ENCODE measurements around the gene ELF2. TPM values are rescaled to one million over a fixed set of nuclear protein-coding genes. Genes with fewer than 3 reads are reported as not detected.
"Not testable (repeated sequence)": the region's sequence is repeated elsewhere in the genome, so short reads cannot be mapped to it uniquely, and the experiment has no call there.

Gene ELF2
- total RNA-seq, 2 donors from 2014 or later = 39.7 to 46.2 TPM

DNA sequence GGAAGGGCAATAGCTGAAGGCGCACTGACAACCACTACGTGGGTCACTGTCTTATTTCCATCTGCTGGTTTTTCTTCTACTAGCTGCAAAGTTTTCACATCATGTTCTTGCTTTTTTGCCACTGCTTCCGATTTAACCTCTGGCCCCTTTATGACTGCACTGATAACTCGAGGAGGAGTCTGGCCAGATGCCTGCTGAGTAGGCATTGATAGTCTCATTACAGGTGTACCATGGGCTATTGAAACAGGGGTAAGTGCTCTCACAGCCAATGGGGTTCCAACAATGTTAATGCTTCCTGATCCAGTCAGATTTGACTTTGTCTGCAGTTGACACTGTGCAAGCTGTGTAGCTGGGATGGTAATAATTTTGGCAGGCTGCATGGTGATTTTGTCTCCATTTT lies 118.0 kb downstream of the ELF2 start:
- Mint-ChIP-seq H3K36me3 (peaks cover 24% of the 10 kb centered on the region), H3K4me1 (ENCODE audit: low read depth in 2 of 2) (peaks cover 20 to 21% of the 10 kb centered on the region in 2 donors)
- H3K9me3 Mint-ChIP-seq; H3K27ac Mint-ChIP-seq; DNase-seq (ENCODE audit: low spot score); H3K27me3 Mint-ChIP-seq; ATAC-seq; H3K4me3 Mint-ChIP-seq: not testable (repeated sequence)

DNA sequence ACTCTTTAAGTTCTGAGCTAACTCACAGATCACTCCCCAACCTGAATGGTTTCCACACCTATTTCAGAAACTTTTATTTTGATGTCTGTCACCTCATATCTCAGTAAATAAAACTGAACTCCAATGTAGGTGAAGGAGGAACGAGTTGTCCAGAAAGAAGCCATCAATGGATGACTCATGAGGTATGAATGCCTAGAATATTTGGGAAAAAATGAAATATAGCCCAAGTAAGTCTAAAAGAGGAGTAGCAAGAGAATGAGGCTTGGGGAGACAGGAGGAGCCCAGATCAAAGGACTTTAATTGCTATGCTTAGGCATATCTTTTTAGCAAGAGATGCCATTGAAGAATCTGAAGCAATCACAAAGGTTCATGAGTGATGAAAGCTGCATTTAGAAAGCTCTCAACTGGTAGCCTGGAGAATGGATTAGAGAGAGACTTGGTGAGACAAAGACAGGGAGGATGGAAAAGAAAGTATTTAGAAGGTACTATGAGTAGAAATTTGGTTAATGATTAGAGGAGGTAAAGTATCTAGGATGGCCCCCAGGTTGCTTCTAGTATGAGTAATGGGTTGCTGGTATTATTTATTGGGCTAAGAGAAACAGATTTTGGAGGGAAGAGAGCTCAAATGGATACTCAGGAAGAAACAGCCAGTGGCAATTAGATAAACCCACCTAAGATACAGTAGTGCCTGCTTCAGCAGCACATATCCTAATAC lies 122.1 kb downstream of the ELF2 start:
- H3K36me3 Mint-ChIP-seq = peaks cover 24% of the 10 kb centered on the region
- peaks cover 20 to 24% of the 10 kb centered on the region in 2 donors for H3K4me1 Mint-ChIP-seq (ENCODE audit: low read depth in 2 of 2)
- no peak overlapping the region for H3K4me3 Mint-ChIP-seq

DNA sequence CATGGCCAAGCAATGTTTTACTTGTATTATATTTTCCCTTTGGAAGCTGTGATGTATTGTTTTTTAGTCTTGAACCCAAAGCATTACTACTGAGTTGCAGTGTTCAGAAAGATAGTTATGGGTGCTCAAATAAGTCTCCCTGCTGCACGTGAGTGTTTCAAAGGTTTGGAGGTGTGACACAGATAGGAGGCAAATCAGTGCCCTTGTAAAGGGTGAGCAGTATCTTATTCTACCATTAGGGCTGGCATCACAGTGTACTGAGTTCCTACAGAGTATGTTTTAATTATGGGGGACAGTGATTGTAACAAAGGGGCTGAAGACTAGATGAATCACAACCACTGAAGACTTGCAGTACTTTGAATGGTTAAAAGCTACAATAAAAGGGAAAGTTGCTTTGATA lies 123.1 kb downstream of the ELF2 start:
- Mint-ChIP-seq H3K27me3 (no peaks in the 10 kb centered on the region), H3K36me3 (peaks cover 18% of the 10 kb centered on the region), H3K4me1 (ENCODE audit: low read depth in 2 of 2) (peaks cover 20 to 25% of the 10 kb centered on the region in 2 donors), H3K9me3 (no peaks in the 10 kb centered on the region), H3K4me3 (no peak overlapping the region), H3K27ac (no peak overlapping the region)
- DNase-seq (ENCODE audit: low spot score) = no peak
- ATAC-seq = no peak

More for the DNA sequence above, 122.1 kb downstream of the ELF2 start:
- ATAC-seq (no peak), DNase-seq (ENCODE audit: low spot score) (no peak)
- Mint-ChIP-seq H3K27ac (peak overlapping the region; percentile 1 to 9), H3K27me3 (no peaks in the 10 kb centered on the region), H3K9me3 (no peaks in the 10 kb centered on the region)

DNA sequence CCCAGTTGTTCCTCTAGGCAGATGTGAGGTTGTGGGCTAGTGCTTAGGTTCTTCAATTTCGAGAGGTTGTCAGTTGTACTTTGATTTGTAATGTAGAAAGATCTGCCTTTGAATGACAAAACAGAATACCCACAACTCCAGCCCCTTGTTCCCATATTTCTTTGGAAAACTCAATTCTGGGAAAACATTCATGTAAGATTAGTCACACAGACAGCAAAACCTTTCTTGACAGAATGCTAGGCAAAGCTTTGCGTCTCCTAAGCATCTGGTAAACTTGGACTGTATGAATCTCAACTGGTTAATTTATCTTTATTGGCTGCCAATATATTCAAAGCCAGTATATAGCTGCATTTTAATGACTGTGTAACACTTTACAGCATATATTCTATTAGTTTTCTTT lies 126.6 kb downstream of the ELF2 start:
- Mint-ChIP-seq H3K9me3 (no peaks in the 10 kb centered on the region), H3K36me3 (peaks cover 14% of the 10 kb centered on the region), H3K4me1 (ENCODE audit: low read depth in 2 of 2) (peaks cover 12 to 24% of the 10 kb centered on the region in 2 donors), H3K27me3 (no peaks in the 10 kb centered on the region), H3K4me3 (no peak overlapping the region), H3K27ac (no peak overlapping the region)
- DNase-seq (ENCODE audit: low spot score) = no peak
- ATAC-seq = no peak

DNA sequence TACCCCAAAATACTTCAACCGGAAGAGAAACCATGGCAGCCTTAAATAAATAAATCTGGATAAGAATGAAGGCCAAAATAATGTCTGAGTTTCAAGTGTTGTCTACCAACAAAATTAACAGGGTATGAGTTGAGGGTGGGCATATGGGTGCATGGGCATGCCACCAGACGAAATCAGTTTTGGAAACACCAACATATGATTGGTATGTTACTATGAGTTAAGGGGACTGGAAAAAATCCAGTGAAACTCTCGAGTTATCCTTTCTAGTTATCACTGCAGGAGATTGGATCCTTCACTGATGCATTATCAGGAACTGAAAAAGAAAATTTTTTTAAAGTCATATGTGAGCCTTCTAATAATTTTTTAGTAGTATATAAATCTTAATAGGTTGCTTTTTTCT lies 129.0 kb downstream of the ELF2 start:
- Mint-ChIP-seq H3K36me3 (peaks cover 4% of the 10 kb centered on the region), H3K4me1 (ENCODE audit: low read depth in 2 of 2) (peaks cover 0 to 9% of the 10 kb centered on the region in 2 donors), H3K27me3 (no peaks in the 10 kb centered on the region), H3K9me3 (no peaks in the 10 kb centered on the region), H3K27ac (peak overlapping the region in 1 of 2 donors; percentile 57), H3K4me3 (no peak overlapping the region)
- no peak for ATAC-seq
- DNase-seq (ENCODE audit: low spot score) = no peak

DNA sequence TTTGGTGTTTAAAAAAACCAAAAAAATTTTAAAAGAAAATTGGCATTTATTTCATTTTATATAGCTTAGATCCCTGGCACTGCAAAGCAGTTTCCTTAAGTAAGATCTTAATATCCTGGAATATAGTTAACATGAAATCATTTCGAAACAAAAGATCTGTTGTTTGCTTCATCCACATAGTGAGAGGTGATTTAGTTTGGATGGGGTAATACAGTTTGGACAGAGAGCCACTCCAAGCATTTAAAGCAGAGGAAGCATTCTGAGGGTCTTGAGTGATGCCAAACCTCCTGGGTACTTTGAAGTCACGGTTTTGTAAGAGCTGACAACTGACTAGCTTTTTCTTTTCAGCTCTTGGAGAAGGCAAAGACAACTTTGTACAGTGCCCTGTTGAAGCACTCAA lies 132.7 kb downstream of the ELF2 start:
- no peak overlapping the region for H3K4me3 Mint-ChIP-seq
- H3K27me3 Mint-ChIP-seq = no peaks in the 10 kb centered on the region
- H3K36me3 Mint-ChIP-seq = peaks cover 4% of the 10 kb centered on the region
- ATAC-seq = no peak
- no peak for DNase-seq (ENCODE audit: low spot score)
- H3K27ac Mint-ChIP-seq = peak overlapping the region in 1 of 2 donors; percentile 5
- H3K9me3 Mint-ChIP-seq = no peaks in the 10 kb centered on the region
- peaks cover 0 to 14% of the 10 kb centered on the region in 2 donors for H3K4me1 Mint-ChIP-seq (ENCODE audit: low read depth in 2 of 2)

DNA sequence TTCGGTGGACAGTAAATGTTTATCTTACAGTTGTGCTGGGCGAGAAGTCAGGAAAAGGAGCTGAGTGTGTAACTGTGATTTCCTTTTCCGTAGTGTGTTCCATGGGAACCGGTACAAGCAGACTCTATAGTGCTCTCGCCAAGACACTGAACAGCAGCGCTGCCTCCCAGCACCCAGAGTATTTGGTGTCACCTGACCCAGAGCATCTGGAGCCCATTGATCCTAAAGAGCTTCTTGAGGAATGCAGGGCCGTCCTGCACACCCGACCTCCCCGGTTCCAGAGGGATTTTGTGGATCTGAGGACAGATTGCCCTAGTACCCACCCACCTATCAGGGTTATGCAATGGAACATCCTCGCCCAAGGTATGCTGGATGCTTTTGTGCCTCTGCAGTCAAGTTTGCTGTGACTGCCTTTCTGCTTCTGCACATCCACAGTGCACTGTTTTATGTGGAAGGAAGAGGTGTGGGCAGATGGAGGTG lies 134.0 kb downstream of the ELF2 start:
- H3K9me3 Mint-ChIP-seq = no peaks in the 10 kb centered on the region
- no peak overlapping the region for H3K4me3 Mint-ChIP-seq
- no peaks in the 10 kb centered on the region for H3K27me3 Mint-ChIP-seq
- no peak overlapping the region for H3K27ac Mint-ChIP-seq
- peaks cover 4% of the 10 kb centered on the region for H3K36me3 Mint-ChIP-seq
- ATAC-seq = no peak
- DNase-seq (ENCODE audit: low spot score) = no peak
- H3K4me1 Mint-ChIP-seq (ENCODE audit: low read depth in 2 of 2) = peaks cover 0 to 10% of the 10 kb centered on the region in 2 donors

DNA sequence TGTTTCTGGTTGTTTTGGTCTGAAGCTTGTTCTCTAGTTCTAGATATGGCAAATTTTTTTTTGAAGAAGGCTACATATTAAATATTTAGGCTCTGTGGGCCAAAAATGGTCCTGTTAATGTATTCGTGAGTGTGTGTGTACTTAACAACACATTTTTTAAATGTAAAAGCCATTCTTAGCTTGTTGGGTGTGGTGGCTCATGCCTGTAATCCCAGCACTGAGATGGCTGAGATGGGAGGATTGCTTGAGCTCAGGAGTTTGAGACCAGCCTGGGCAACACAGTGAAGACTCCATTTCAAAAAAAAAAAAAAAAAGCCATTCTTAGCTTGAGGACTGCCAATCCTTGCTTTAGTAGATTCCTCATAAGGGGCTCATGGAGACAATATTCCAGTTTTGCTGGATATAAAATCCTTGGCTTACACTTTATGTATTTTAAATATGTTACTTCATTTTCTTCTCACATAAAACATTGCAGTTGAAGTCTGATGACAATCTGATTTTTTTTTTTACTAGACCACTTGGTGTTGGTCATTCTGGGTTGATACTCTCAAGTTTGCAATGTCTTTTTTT lies 138.1 kb downstream of the ELF2 start:
- Mint-ChIP-seq H3K4me3 (no peak overlapping the region), H3K9me3 (no peaks in the 10 kb centered on the region), H3K36me3 (no peaks in the 10 kb centered on the region), H3K27me3 (no peaks in the 10 kb centered on the region), H3K4me1 (ENCODE audit: low read depth in 2 of 2) (peaks cover 15 to 23% of the 10 kb centered on the region in 2 donors), H3K27ac (no peak overlapping the region)
- ATAC-seq (no peak), DNase-seq (ENCODE audit: low spot score) (no peak)

DNA sequence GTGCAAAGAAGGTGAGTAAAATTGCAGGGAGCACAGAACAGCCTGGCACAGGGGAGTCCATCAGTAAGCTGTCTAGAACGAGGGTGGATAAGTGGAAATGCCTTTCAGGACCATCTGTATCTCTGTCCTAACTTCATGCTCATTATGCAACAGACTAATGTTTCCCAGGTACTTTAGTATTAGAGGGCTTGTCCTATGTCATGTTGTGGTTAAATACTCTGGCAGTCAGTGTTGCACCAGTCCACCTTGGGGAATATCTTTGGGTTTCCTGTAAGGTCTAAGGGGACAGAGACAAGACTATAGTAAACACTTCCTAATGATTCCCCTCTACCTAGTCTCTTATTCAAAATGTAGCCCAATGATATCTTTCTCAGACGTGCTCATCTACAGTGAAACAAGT lies 140.1 kb downstream of the ELF2 start:
- no peak overlapping the region for H3K27ac Mint-ChIP-seq
- H3K9me3 Mint-ChIP-seq = no peaks in the 10 kb centered on the region
- H3K27me3 Mint-ChIP-seq = no peaks in the 10 kb centered on the region
- peaks cover 15 to 23% of the 10 kb centered on the region in 2 donors for H3K4me1 Mint-ChIP-seq (ENCODE audit: low read depth in 2 of 2)
- ATAC-seq = no peak
- no peaks in the 10 kb centered on the region for H3K36me3 Mint-ChIP-seq
- H3K4me3 Mint-ChIP-seq = no peak overlapping the region
- DNase-seq (ENCODE audit: low spot score) = no peak

DNA sequence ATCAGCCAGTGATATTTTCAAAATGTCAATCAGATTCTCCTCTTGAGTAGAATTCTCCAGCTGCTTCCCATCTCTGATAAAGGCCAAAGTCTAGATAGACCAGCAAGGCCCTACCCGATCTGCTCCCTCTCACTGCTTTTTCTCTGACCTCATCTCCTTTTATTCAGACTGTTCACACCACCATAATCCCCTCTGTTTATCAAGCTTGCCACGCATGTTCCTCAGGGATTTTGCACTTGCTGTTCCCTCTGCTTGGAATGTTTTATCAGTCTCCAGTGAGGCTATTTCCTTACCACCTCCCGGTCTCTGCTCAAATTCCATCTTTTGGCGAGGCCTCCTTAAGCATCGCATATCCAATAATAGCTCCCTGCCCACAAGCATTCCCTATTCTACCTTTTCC lies 141.4 kb downstream of the ELF2 start:
- no peak for DNase-seq (ENCODE audit: low spot score)
- no peak for ATAC-seq
- Mint-ChIP-seq H3K4me1 (ENCODE audit: low read depth in 2 of 2) (peaks cover 19 to 20% of the 10 kb centered on the region in 2 donors), H3K27ac (no peak overlapping the region), H3K4me3 (no peak overlapping the region), H3K36me3 (no peaks in the 10 kb centered on the region), H3K27me3 (no peaks in the 10 kb centered on the region), H3K9me3 (no peaks in the 10 kb centered on the region)

DNA sequence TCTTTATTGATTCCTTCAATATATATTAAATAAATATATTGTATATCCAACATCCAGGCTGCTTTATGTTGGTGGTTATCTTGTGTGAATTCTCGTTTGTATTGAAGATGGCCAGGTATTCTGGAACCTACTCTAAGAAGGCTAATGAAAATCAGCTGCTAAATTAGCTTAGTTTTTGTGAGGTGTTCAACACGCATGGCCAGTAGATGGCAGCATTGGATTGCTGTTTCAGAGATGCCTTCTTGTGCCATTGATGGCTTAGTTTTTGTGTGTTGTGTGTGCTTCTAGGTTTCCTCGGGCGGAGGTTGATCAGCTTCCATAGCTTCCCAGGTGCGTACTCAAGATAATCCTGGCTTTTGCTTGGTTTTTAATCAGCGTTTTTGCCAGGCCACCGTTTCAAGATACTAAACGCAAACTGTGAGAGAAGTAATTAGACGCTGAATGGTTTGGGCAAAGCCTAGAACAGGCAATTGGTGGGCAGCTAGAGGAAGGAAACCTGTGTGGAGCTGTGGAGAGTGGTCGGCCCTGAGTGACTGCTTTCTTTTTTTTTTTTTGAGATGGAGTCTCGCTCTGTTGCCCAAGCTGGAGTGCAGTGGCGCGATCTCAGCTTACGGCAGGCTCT lies 146.3 kb downstream of the ELF2 start:
- peaks cover 12 to 15% of the 10 kb centered on the region in 2 donors for H3K4me1 Mint-ChIP-seq (ENCODE audit: low read depth in 2 of 2)
- H3K9me3 Mint-ChIP-seq = no peaks in the 10 kb centered on the region
- no peaks in the 10 kb centered on the region for H3K36me3 Mint-ChIP-seq
- H3K27ac Mint-ChIP-seq = peak overlapping the region in 1 of 2 donors; percentile 56
- ATAC-seq (peak; percentile 59 to 65), DNase-seq (ENCODE audit: low spot score) (peak; percentile 77)
- no peak overlapping the region for H3K4me3 Mint-ChIP-seq
- no peaks in the 10 kb centered on the region for H3K27me3 Mint-ChIP-seq

DNA sequence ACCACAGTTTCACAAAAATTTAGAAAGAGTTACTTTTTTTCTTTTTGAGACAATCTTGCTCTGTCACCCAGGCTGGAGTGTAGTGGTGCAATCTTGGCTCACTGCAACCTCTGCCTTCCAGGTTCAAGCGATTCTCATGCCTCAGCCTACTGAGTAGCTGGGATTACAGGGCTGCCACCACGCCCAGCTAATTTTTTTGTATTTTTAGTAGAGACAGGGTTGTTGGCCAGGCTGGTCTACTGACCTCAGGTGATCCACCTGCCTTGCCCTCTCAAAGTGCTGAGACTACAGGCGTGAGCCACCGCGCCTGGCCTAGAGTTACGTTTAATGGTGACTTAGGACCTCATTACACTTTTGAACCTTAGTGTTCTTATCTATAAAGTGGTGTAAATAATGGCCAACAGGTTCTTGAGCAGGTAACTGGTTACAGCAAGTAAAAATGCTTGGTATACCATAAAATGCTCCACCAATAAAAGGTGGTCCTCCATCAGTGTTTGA lies 147.1 kb downstream of the ELF2 start:
- ATAC-seq, H3K36me3 Mint-ChIP-seq: not testable (repeated sequence)

DNA sequence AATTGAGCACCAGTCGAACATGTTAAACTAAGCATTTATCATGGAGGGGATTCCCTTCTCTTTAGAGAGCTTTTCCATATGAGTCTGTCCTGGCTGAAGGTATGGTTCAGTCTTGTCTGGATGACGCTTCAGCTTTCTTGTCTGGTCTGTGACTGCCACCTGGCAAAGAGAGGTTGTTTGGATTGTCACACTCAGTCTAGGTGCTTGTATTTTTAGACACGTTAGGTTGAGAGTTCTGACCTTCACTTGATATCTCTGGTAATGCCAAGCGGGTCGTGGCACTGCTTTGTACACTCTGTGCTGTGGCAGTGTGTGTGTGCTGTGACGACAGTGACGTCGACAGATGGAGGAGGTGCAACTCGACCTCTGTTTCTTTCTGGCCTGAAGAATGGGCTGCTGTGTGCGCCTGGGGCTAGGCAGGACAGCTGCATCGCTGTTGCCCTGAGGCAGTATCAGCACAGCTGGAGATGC lies 148.8 kb downstream of the ELF2 start:
- Mint-ChIP-seq H3K4me3 (no peak overlapping the region), H3K4me1 (ENCODE audit: low read depth in 2 of 2) (peaks cover 4% of the 10 kb centered on the region in 2 donors), H3K36me3 (no peaks in the 10 kb centered on the region), H3K9me3 (no peaks in the 10 kb centered on the region), H3K27me3 (no peaks in the 10 kb centered on the region), H3K27ac (no peak overlapping the region)
- no peak for DNase-seq (ENCODE audit: low spot score)
- no peak for ATAC-seq

More for the DNA sequence above, 147.1 kb downstream of the ELF2 start:
- DNase-seq (ENCODE audit: low spot score); H3K4me1 Mint-ChIP-seq (ENCODE audit: low read depth in 2 of 2); H3K27ac Mint-ChIP-seq; H3K9me3 Mint-ChIP-seq; H3K4me3 Mint-ChIP-seq; H3K27me3 Mint-ChIP-seq: not testable (repeated sequence)

DNA sequence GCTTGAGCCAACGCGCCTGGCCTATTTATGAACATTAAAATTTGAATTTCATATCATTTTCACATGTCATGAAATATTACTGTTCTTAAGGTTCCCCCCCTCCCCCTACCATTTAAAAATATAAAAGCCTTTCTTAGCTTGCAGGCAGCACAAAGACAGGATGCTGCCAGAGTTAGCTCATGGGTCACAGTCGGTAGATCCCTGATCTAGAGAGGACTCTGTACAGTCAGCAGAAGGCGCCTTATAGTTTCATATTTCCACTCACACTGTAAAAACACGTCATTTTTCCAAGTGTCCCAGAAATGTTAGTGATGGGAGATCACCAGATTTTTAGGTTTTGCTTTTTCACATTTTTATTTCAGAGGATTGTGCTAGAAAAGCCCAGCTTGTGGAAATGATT lies 149.2 kb downstream of the ELF2 start:
- Mint-ChIP-seq H3K27me3 (no peaks in the 10 kb centered on the region), H3K9me3 (no peaks in the 10 kb centered on the region), H3K4me1 (ENCODE audit: low read depth in 2 of 2) (peaks cover 4% of the 10 kb centered on the region in 2 donors), H3K27ac (no peak overlapping the region), H3K4me3 (no peak overlapping the region), H3K36me3 (no peaks in the 10 kb centered on the region)
- ATAC-seq (no peak), DNase-seq (ENCODE audit: low spot score) (no peak)

Data from natural killer cell treated with Interleukin-12 subunit alpha and Interleukin-12 subunit beta and Interleukin-15 and Interleukin-18, amount 100 ng/mL, for 72 hours (primary cell).